PC-9 (cell line): ENCODE data around the gene EPHB2. TPM values are rescaled to one million over a fixed set of nuclear protein-coding genes. Genes with fewer than 3 reads are reported as not detected.

ENCODE experiments used
- BruUV-seq: library from RNA; stranded (reverse); fragments of 400-500 nt; replicated peaks from 2 replicates; lab custom pipeline; 2021; lab: Mats Ljungman, UMichigan
- CTCF ChIA-PET: fragments of 300-600 bp; sonication (Branson Sonifier 250); formaldehyde crosslinking; loops from one replicate; lab custom pipeline; 2022; ENCODE audit warnings: antibody characterized with exemption; lab: Charles Lee
- POLR2A ChIA-PET: fragments of 300-600 bp; sonication (Branson Sonifier 250); formaldehyde crosslinking; loops from one replicate; lab custom pipeline; 2022; ENCODE audit warnings: antibody characterized with exemption; ENCODE audit not compliant: unreplicated experiment; lab: Charles Lee
- DNase-seq, 2 experiments: peaks; one replicate each; pipeline versions ENCODE4 v3.0.0 to v3.0.0-alpha.2; 2015 to 2022; ENCODE audit warnings: mixed read lengths in 1 of 2
- H2AFZ ChIP-seq: fragments of 200-600 bp; sonication (generic); 2 replicates; pipeline ENCODE4 v1.8.1; 2017; ENCODE audit warnings: antibody characterized with exemption
- H3F3A ChIP-seq: fragments of 200-600 bp; sonication (generic); 2 replicates; pipeline ENCODE4 v1.8.1; 2017; ENCODE audit warnings: antibody characterized with exemption, mild to moderate bottlenecking, low read depth; ENCODE audit not compliant: insufficient read depth
- H3K27ac ChIP-seq: fragments of 200-600 bp; sonication (generic); 2 replicates; pipeline ENCODE4 v1.6.1; 2016; ENCODE audit warnings: mixed run types
- H3K27me3 ChIP-seq: fragments of 200-600 bp; sonication (generic); 2 replicates; pipeline ENCODE4 v1.6.1; 2016; ENCODE audit warnings: low read depth, mixed run types; ENCODE audit not compliant: insufficient read depth
- H3K36me3 ChIP-seq: fragments of 200-600 bp; sonication (generic); 2 replicates; pipeline ENCODE4 v1.6.1; 2016; ENCODE audit warnings: low read depth, mixed run types
- H3K4me1 ChIP-seq: fragments of 200-600 bp; sonication (generic); replicated peaks from 2 replicates; pipeline ENCODE4 v1.6.1; 2016; ENCODE audit warnings: mixed run types; ENCODE audit not compliant: insufficient read depth
- H3K4me2 ChIP-seq: fragments of 200-600 bp; sonication (generic); 2 replicates; pipeline ENCODE4 v1.6.1; 2017; ENCODE audit warnings: mixed run types
- H3K4me3 ChIP-seq: fragments of 200-600 bp; sonication (generic); 2 replicates; pipeline ENCODE4 v1.6.1; 2016; ENCODE audit warnings: mixed run types
- H3K79me2 ChIP-seq: fragments of 200-600 bp; sonication (generic); 2 replicates; pipeline ENCODE4 v1.6.1; 2017; ENCODE audit warnings: low read depth, mixed run types
- H3K9me2 ChIP-seq: fragments of 200-600 bp; sonication (generic); 2 replicates; pipeline ENCODE4 v1.8.1; 2017; ENCODE audit warnings: mild to moderate bottlenecking; ENCODE audit not compliant: insufficient read depth
- H3K9me3 ChIP-seq: fragments of 200-600 bp; sonication (generic); 2 replicates; pipeline ENCODE4 v1.8.1; 2016; ENCODE audit warnings: low read depth; ENCODE audit not compliant: insufficient read depth
- H4K20me1 ChIP-seq: fragments of 200-600 bp; sonication (generic); 2 replicates; pipeline ENCODE4 v1.8.1; 2017; ENCODE audit not compliant: insufficient read depth
- CTCF ChIP-seq: fragments of 200-600 bp; sonication (generic); conservative IDR thresholded peaks from 2 replicates; pipeline ENCODE4 v1.6.1; 2017; ENCODE audit warnings: mixed run types, antibody characterized with exemption, mild to moderate bottlenecking, moderate library complexity
- EZH2 ChIP-seq: fragments of 200-600 bp; sonication (generic); IDR thresholded peaks from 2 replicates; pipeline ENCODE4 v1.8.0; 2017; ENCODE audit warnings: antibody characterized with exemption, low read depth
- intact Hi-C: fragments of 100-400 bp; cut with micrococcal nuclease; formaldehyde crosslinking; loops from one replicate; pipeline ENCODE4 v1.10.0; 2022; ENCODE audit not compliant: unreplicated experiment
- total RNA-seq: library from RNA; stranded (reverse); gene quantifications from 2 replicates; pipeline ENCODE4 v1.2.3, GENCODE V29; 2021

EPHB2 gene
- total RNA-seq, 1 experiment from 2014 or later = 26.7 TPM

GRCh38 chr1:22729400-22729773, 18.7 kb downstream of the EPHB2 start:
- POLR2A ChIA-PET = no interaction called here
- Histone ChIP-seq H4K20me1 (no peaks in the 10 kb centered on the region), H3K9me3 (no peaks in the 10 kb centered on the region), H3K27me3 (no peaks in the 10 kb centered on the region), H3K27ac (no peak overlapping the region), H3K79me2 (no peaks in the 10 kb centered on the region), H3K4me3 (no peak overlapping the region), H3K4me2 (no peak overlapping the region), H2AFZ (no peak overlapping the region), H3K4me1 (no peaks in the 10 kb centered on the region), H3K36me3 (no peaks in the 10 kb centered on the region), H3F3A (no peaks in the 10 kb centered on the region), H3K9me2 (no peaks in the 10 kb centered on the region)
- TF ChIP-seq EZH2 (no peak), CTCF (no peak)
- CTCF ChIA-PET = no interaction called here
- DNase-seq = no peak
- intact Hi-C loops = no loop called here
- BruUV-seq = no TSS peak

GRCh38 chr1:22729912-22730311, 19.3 kb downstream of the EPHB2 start:
- ChIA-PET CTCF (no interaction called here), POLR2A (no interaction called here)
- intact Hi-C loops = no loop called here
- BruUV-seq = no TSS peak
- Histone ChIP-seq H3K27me3 (no peaks in the 10 kb centered on the region), H3K36me3 (no peaks in the 10 kb centered on the region), H3K79me2 (no peaks in the 10 kb centered on the region), H2AFZ (no peak overlapping the region), H3K27ac (no peak overlapping the region), H3K9me2 (no peaks in the 10 kb centered on the region), H4K20me1 (no peaks in the 10 kb centered on the region), H3F3A (no peaks in the 10 kb centered on the region), H3K4me3 (no peak overlapping the region), H3K4me1 (no peaks in the 10 kb centered on the region), H3K4me2 (no peak overlapping the region), H3K9me3 (no peaks in the 10 kb centered on the region)
- DNase-seq = no peak
- TF ChIP-seq EZH2 (no peak), CTCF (no peak)

DNA sequence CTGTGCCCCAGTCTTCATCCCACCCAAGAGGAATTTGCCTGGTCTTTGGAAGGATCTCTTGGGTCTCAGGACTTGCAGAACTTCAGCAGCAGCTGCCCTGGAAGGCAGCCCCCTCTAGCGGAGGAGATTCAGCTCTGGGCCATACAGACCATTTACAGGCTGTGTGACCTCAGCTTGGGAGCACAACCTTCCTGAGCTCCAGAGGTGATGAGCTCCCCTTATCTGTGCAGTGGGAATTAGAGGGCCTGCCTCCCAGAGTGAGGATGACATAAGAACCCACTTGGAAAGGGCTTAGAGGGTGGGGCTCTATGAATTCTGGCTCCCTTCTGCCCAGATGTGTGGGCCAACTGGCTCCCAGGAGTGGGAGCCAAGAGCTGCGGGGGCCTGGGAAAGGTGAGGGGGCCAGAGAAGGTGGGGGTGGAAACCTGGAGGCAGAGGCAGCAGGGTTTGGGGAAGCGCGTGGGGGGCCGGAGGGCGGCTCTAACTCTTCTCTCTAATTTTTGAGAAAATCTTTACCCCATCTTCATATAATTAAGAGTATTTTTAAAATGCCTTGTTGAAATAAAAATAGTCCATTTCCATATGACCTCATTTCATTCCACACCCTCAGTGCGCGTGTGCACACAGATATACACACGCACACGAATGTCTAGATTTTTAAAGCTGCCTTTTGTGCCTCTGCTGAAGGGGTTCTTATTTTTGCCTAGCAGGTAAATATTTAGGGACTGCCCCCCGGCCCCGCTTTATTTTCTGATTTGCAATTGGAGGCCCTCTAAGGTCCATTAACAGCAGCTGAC, 21.5 kb downstream of the EPHB2 start:
- Histone ChIP-seq H3K27ac (no peak overlapping the region), H3K9me3 (no peaks in the 10 kb centered on the region), H3K4me1 (no peaks in the 10 kb centered on the region), H3K4me3 (no peak overlapping the region), H3K79me2 (no peaks in the 10 kb centered on the region), H4K20me1 (no peaks in the 10 kb centered on the region), H3K9me2 (no peaks in the 10 kb centered on the region), H3K27me3 (no peaks in the 10 kb centered on the region), H3K4me2 (no peak overlapping the region), H2AFZ (no peak overlapping the region), H3K36me3 (no peaks in the 10 kb centered on the region), H3F3A (no peaks in the 10 kb centered on the region)
- CTCF ChIA-PET = interaction anchor here (0.5 kb wide), 2 partner anchors 10 to 80 kb away, joined by 4 read pairs; no protein-coding TSS in a partner anchor
- DNase-seq = no peak
- TF ChIP-seq EZH2 = no peak
- no TSS peak for BruUV-seq
- intact Hi-C loops = no loop called here
- POLR2A ChIA-PET = interaction anchor here (0.7 kb wide), 1 partner anchor 68 kb away, joined by 3 read pairs; no protein-coding TSS in a partner anchor
